Progenitor cell of endocrine pancreas (in vitro differentiated cells): Measurements from ENCODE around the gene EMP2. TPM values are rescaled to one million over a fixed set of nuclear protein-coding genes. Genes with fewer than 3 reads are reported as not detected.
"Not testable (repeated sequence)": the region's sequence is repeated elsewhere in the genome, so short reads cannot be mapped to it uniquely, and the experiment has no call there.

Experiments used
- DNase-seq: peaks from one replicate; pipeline ENCODE4 v3.0.0; 2021; ENCODE audit warnings: low spot score; ENCODE audit not compliant: unreplicated experiment
- H3K27ac Mint-ChIP-seq: 2 replicates; pipeline ENCODE4 v1.8.0; 2021; ENCODE audit warnings: mild to moderate bottlenecking, moderate library complexity, mixed read lengths
- H3K27me3 Mint-ChIP-seq: 2 replicates; pipeline ENCODE4 v1.8.0; 2021; ENCODE audit warnings: mixed read lengths
- H3K36me3 Mint-ChIP-seq: 2 replicates; pipeline ENCODE4 v1.8.0; 2022; ENCODE audit warnings: mixed read lengths; ENCODE audit not compliant: insufficient read depth
- H3K4me1 Mint-ChIP-seq: 2 replicates; pipeline ENCODE4 v1.8.0; 2021; ENCODE audit warnings: low read depth, mixed read lengths
- H3K4me3 Mint-ChIP-seq: 2 replicates; pipeline ENCODE4 v1.8.0; 2021; ENCODE audit warnings: low read depth, mild to moderate bottlenecking, moderate library complexity, mixed read lengths
- H3K9me3 Mint-ChIP-seq: 2 replicates; pipeline ENCODE4 v1.8.0; 2021; ENCODE audit warnings: low read depth, mixed read lengths
- CTCF ChIP-seq: fragments of 200-600 bp; sonication (generic); IDR thresholded peaks from one replicate; pipeline ENCODE4 v1.5.0; 2021; ENCODE audit warnings: antibody characterized with exemption, mild to moderate bottlenecking; ENCODE audit not compliant: unreplicated experiment
- total RNA-seq: library from RNA; stranded (reverse); gene quantifications from 2 replicates; pipeline ENCODE4 v1.2.1, GENCODE V29; 2021

EMP2 gene
- total RNA-seq, 1 donor from 2014 or later: 10.5 TPM

GRCh38 chr16:10538583-10538982 lies 41.8 kb downstream of the EMP2 start:
- Mint-ChIP-seq H3K4me3 (no peak overlapping the region), H3K36me3 (peaks cover 1% of the 10 kb centered on the region), H3K9me3 (no peaks in the 10 kb centered on the region), H3K27me3 (no peaks in the 10 kb centered on the region), H3K27ac (no peak overlapping the region), H3K4me1 (no peaks in the 10 kb centered on the region)
- DNase-seq: no peak
- no peak for TF ChIP-seq CTCF

GRCh38 chr16:10537946-10538345 lies 42.5 kb downstream of the EMP2 start:
- Mint-ChIP-seq H3K9me3 (no peaks in the 10 kb centered on the region), H3K27me3 (no peaks in the 10 kb centered on the region), H3K4me1 (no peaks in the 10 kb centered on the region), H3K27ac (no peak overlapping the region), H3K4me3 (no peak overlapping the region), H3K36me3 (peaks cover 1% of the 10 kb centered on the region)
- no peak for TF ChIP-seq CTCF
- DNase-seq: no peak

DNA sequence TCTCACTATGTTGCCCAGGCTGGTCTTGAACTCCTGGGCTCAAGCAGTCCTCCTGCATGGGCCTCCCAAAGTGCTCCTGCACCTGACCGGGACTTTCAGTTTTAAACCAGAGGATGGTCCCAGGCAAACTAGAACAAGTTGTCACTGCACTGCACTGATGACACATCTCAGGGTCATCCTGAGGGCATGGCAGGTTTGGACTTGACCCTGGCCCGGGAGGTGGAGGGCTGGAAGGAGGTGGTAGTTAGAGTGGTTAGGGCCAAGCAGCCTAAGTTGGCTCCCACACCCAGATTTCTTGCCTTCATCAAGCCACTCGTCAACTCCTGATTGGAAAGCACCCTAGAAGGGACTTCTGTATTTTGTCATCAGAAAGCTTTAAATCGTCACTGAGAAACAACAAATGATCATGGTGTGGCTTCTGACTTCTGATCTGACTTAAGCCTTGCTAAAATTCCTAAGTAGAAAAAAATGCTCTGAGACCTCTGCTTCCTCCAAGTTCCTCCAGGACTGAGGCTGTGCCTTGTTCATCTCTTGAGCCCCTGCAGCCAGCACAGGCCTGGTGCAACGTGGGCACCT lies 43.5 kb downstream of the EMP2 start:
- Mint-ChIP-seq H3K27me3 (no peaks in the 10 kb centered on the region), H3K9me3 (no peaks in the 10 kb centered on the region), H3K27ac (no peak overlapping the region), H3K36me3 (peaks cover 1% of the 10 kb centered on the region), H3K4me1 (no peaks in the 10 kb centered on the region), H3K4me3 (no peak overlapping the region)
- DNase-seq: no peak
- TF ChIP-seq CTCF: no peak

DNA sequence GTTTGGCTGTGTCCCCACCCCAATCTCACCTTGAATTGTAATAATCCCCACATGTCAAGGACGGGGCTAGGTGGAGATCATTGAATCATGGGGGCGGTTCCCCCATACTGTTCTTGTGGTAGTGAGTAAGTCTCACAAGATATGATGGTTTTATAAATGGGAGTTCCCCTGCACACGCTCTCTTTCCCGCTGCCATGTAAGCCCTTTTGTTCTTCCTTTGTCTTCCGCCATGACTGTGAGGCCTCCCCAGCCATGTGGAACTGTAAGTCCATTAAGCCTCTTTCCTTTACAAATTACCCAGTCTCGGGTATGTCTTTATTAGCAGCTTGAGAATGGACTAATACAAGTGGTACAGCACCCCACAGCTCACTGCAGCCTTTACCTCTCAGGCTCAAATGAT lies 44.1 kb downstream of the EMP2 start:
- not testable (repeated sequence) for H3K27me3 Mint-ChIP-seq, H3K4me3 Mint-ChIP-seq, H3K27ac Mint-ChIP-seq, H3K4me1 Mint-ChIP-seq, H3K9me3 Mint-ChIP-seq, H3K36me3 Mint-ChIP-seq, DNase-seq

- Mint-ChIP-seq H3K4me3 (no peak overlapping the region), H3K36me3 (peaks cover 1% of the 10 kb centered on the region)
- TF ChIP-seq CTCF: no peak
Measured at GRCh38 chr16:10535461-10535860, 44.9 kb downstream of the EMP2 start.

DNA sequence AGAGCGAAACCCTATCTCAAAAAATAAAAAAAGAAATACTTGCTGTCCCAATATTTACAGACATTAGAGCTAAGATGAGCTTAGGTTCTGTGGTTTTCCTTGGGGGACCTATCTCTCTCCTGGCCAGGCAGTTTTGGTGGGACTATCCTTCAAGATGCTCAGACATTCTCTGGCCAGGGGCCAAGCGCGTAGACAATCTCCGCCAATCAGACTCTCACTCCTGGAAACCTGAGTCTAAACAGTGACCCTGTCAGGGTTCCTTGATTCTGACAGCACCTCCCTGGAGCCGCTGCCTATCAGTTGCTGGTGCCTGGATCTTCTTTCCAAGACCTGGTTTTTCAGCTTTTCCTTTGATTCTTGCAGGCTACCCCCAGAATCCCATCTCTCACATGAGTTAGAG lies 45.6 kb downstream of the EMP2 start:
- H3K36me3 Mint-ChIP-seq: peaks cover 1% of the 10 kb centered on the region
- TF ChIP-seq CTCF: no peak
- H3K27ac Mint-ChIP-seq: no peak overlapping the region
- no peaks in the 10 kb centered on the region for H3K4me1 Mint-ChIP-seq
- no peak for DNase-seq
- H3K9me3 Mint-ChIP-seq: no peaks in the 10 kb centered on the region
- no peaks in the 10 kb centered on the region for H3K27me3 Mint-ChIP-seq
- no peak overlapping the region for H3K4me3 Mint-ChIP-seq

More at GRCh38 chr16:10535461-10535860, 44.9 kb downstream of the EMP2 start:
- Mint-ChIP-seq H3K27ac (no peak overlapping the region), H3K9me3 (no peaks in the 10 kb centered on the region), H3K4me1 (no peaks in the 10 kb centered on the region), H3K27me3 (no peaks in the 10 kb centered on the region)
- DNase-seq: no peak

DNA sequence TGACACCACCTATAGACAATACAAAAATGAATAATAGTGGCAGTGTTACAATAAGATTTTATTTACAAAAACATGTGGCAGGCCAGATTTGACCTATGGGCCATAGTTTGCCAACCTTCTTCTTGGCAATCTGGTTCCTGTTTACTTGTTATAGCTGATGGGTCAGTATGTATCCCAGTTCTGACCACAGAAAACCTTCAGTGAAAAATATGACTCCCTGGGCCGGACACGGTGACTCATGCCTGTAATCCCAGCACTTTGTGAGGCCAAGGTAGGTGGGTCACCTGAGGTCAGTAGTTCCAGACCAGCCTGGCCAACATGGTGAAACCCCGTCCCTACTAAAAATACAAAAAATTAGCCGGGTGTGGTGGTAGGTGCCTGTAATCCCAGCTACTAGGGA lies 46.8 kb downstream of the EMP2 start:
- H3K4me1 Mint-ChIP-seq, H3K27ac Mint-ChIP-seq, H3K9me3 Mint-ChIP-seq: not testable (repeated sequence)

More for the DNA sequence above, 46.8 kb downstream of the EMP2 start:
- H3K4me3 Mint-ChIP-seq, H3K27me3 Mint-ChIP-seq, DNase-seq, H3K36me3 Mint-ChIP-seq: not testable (repeated sequence)
